GM12872 (cell line): ENCODE results near the gene CCDC33.

Source experiments
- TF ChIP-seq, protein P1 (sequence below): IDR thresholded peaks from 3 replicates; pipeline ENCODE4 v1.5.1; 2011; ENCODE audit warnings: low read depth, mild to moderate bottlenecking, low read length, moderate library complexity; ENCODE audit not compliant: insufficient read depth

The CCDC33 gene

GRCh38 chr15:74235962-74236361 lies at the start of gene CCDC33:
Gene CCDC33 (plus strand): TSS chr15:74236326. CDS start chr15:74236720, 394 bp downstream.
- TF ChIP-seq, protein P1, sequence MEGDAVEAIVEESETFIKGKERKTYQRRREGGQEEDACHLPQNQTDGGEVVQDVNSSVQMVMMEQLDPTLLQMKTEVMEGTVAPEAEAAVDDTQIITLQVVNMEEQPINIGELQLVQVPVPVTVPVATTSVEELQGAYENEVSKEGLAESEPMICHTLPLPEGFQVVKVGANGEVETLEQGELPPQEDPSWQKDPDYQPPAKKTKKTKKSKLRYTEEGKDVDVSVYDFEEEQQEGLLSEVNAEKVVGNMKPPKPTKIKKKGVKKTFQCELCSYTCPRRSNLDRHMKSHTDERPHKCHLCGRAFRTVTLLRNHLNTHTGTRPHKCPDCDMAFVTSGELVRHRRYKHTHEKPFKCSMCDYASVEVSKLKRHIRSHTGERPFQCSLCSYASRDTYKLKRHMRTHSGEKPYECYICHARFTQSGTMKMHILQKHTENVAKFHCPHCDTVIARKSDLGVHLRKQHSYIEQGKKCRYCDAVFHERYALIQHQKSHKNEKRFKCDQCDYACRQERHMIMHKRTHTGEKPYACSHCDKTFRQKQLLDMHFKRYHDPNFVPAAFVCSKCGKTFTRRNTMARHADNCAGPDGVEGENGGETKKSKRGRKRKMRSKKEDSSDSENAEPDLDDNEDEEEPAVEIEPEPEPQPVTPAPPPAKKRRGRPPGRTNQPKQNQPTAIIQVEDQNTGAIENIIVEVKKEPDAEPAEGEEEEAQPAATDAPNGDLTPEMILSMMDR, result no peak

DNA sequence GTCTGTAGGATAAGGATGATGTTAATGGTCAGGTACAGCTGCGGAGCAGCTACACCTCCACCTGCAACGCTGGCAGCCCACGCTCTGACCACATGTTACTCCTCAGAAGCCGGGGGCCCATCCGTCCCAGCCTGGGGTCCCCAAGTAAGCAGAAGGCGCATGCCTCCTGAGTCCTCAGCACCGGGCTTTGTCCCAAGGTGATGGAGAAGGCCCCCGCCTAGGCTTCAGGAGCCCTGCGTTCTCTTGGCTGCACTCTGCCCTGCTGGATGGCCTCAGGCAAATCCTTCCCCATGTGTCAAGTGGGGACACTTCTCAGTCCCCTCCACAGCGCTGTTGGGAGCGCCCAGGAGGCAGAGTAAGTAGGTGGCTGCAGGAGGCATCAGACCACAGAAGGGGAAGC lies 47.9 kb upstream of the CCDC33 start:
- TF ChIP-seq, protein P1, result no peak

GRCh38 chr15:74191798-74192197 lies 44.3 kb upstream of the CCDC33 start:
- TF ChIP-seq, protein P1, result no peak

DNA sequence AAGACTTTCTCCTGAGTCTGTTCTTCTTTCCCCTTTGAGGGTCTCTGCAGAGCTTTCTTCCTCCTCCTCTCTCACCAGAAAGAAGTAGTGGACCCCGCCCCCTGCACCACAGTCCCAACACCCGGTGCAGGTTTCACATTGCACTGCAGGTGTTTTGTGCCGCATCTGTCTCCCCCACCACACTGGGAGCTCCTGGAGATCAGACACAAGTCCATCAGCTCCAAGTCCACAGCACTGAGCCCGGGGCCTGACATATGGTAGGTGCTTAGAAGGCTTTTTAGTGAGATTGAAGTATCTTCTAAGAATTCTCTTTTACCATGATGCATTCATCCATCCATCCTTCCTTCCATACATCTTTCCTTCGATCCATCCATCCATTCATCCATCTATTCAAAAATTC lies 43.4 kb upstream of the CCDC33 start:
- TF ChIP-seq, protein P1, result no peak

GRCh38 chr15:74193299-74193718 lies 42.8 kb upstream of the CCDC33 start:
- TF ChIP-seq, protein P1, result no peak

DNA sequence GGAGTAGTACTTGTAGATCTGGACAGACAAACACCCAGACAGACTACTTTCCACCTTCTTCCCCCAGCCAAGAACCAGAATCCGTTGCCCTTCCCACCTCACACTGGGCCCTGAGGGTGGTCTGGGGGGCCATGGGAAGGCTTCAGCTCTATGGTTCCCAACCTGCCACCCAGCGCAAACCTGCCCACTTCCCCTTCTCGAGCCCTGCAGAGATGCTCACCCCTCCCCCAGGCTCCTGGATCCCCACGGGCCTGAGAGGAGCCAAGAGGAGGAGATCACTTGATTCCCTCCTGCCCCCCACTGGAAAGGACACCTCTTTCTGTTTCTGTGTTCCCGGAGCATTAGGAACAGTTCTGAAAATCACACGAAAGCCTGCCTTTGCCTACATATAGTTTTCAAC lies 42.2 kb upstream of the CCDC33 start:
- TF ChIP-seq, protein P1, result no peak

DNA sequence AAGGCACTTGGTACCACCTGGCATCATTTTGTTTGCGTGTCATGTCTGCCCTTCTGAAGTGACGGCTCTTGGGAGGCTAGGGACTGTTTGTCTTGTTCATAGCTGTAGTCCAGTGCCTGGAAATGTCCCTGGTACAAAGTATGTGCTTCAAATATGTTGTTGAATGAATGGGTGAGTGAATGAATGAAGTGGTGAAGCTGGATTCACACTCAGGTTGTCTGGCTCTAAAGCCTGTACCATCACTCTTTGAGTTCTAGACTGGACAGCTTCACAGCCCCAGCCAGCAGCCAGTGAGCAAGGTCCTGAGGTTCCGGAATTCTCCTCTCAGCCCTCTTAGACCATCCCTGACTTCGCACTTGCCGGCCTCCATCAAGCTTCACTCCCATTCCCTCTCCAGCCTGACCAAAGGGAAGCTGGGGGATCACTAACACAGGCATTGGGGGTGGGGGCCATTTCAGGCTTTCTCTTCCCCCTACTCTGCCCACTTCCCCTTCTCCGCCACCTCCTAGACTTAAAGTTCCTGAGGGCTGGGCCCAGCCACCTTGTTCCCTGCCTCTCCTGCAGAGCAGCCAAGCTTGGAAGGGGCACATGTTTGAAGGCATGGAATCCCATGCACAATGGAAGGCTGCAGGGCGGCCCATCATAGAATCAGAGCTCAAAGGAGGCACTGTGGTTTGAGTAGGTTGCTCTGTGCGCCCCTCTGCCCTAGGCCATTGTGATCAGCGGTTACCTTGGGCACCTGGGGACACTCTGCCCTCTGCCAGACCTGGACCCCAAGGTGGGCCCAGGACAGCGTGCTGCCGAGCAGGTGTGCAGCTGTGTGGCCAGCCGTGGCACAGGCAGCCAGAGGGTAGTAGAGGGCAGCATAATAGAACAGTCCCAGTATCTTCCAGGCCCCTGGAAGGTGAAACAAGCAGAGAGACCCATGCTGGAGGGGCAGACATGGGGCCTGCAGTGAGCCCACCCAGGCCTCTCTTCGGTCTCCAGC lies 41.3 kb upstream of the CCDC33 start:
- TF ChIP-seq, protein P1, result no peak
